Kasumi-1 (cell line): ENCODE data around the gene PLXNA4.

Experiments
- DNase-seq, 2 experiments: peaks; one replicate each; lab custom pipeline; 2025; lab: John Stamatoyannopoulos, UW

Gene PLXNA4

DNA sequence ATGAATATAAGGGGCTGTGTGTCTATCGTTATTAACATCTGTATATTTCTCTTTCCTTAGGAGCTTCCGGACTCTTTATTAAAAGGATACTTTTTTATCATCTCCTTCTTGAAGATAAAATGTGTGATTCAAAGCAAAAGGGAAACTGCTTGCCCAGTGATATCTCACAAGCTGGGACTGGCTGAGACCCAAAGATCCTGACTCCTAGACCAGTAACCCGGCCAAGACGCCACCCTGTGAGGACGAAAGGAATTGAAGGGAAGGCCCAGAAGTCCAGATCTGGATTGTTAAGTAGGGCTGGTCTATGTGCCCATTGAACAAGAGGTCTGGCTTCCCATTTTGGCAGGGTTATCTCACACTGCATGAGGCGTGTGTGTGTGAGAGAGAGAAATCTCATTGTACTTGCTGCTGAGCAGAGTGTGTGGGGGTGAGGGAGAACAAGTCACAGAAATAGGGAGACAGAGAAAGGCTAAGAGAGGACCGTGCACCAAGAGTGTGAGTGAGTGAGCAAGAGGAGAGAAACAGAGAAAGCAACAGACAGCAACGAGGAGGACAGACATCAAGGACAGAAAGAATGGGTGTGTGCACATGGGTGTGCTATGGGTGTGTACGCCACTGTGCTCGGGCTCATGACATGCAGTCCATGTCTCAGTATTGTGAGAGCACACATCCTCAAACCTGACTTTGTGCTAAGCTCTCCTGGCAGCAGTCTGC lies 75.4 kb downstream of the PLXNA4 start:
- no peak for DNase-seq

- DNase-seq = no peak
These were observed 76.8 kb downstream of the PLXNA4 start for GRCh38 chr7:132499487-132499886.

GRCh38 chr7:132499065-132499464 lies 77.2 kb downstream of the PLXNA4 start:
- DNase-seq = no peak

DNA sequence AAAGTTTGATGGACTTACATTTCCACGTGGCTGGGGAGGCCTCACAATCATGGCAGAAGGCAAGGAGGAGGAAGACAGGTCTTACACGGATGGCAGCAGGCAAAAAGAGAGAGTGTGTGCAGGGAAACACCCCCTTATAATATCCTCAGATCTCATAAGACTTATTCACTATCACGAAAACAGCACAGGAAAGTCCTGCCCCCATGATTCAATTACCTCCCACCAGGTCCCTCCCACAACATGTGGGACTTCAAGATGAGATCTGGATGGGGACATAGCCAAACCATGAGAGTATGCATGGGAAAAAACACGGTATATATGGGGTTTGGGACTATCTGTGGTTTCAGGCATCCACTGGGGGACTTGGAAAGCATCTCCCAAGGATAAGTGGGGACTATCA lies 78.0 kb downstream of the PLXNA4 start:
- no peak for DNase-seq

DNA sequence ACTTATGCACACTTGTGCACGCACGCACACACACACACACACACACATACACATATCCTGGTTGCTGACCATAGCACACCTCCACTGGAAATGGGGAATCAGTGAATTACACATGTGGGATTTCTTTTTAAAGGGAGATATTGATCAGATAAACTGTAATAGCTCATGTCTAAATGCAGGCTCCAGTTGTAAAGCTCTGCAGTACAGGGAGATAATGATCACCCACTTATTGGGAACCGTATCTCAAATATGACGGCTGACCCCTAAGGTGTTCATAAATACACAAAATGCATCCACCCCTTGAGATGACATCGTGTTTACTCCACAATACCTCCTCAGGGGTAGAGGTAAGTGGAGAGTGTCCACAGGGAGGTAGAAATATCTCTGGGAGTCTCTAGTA lies 79.2 kb downstream of the PLXNA4 start:
- DNase-seq = no peak

GRCh38 chr7:132495936-132496335 lies 80.3 kb downstream of the PLXNA4 start:
- peak; percentile 57 to 59 for DNase-seq

GRCh38 chr7:132494474-132494873 lies 81.8 kb downstream of the PLXNA4 start:
- no peak for DNase-seq

DNA sequence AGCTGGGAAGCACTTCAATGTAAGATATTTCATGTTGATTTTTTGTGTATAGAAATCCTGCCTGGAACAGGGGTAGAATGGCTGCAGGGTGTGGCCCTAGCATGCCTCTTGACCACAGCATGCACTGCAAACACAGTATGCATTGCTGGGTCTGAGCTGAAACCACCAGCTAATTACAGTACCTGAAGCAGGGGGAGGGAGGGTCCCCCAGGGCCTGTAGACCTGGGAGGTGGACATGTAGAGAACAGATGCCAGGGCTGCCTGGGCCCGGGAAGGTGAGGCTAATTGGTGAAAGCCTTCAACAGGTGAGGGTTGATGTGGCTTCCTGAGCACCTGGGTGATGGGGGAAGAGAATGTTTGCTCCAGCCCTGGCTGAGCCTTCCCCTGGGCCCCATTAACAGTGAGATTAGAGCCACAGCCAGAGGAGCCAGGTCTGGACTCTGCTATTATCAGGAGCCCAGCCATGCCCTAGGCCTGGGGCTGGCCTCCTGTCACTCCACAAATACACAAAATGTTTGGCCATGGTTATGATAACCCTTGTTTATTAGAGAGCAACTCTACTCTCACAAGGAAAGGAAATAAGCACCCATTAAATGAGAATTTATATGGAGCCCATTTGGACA lies 83.3 kb downstream of the PLXNA4 start:
- DNase-seq = no peak

- DNase-seq = no peak
These were observed 84.8 kb downstream of the PLXNA4 start for GRCh38 chr7:132491391-132491945.

DNA sequence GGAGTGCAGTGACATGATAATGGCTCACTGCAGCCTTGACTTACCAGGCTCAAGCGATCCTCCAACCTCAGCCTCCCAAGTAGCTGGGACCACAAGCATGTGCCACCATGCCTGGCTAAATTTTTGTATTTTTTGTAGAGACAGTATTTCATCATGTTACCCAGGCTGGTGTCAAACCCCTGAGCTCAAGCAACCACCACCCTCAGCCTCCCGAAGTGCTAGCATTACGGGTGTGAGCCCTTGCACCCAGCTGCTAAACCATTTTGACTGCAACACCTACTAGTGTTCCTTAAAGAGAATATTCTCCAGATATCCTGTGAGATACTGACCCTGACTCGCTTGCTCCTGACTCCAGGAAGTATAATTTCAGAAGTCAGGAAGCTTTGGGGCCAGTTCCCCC lies 85.8 kb downstream of the PLXNA4 start:
- DNase-seq = no peak

DNA sequence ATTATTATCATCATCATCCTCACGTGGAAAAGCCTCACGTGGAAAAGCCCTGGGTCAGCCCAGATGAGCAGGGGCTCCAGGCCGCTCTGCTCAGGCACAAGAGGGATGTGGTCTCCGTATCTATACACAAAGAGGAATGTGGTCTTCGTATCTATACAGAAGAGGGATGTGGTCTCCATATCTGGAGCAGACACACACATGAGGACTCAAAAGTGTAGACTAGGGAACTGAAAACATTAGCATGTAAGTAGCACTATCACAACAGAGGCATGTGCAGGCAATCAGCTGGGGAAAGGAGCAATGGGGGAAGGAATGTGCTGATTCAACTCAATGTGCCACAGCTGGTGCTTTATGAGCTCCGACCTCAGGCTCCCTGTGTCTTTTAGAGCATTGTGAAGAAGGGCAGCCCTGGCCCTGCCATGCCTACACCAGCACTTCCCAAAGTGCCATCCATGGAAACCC lies 86.5 kb downstream of the PLXNA4 start:
- DNase-seq = no peak

- DNase-seq = no peak
These were observed 87.5 kb downstream of the PLXNA4 start for GRCh38 chr7:132488634-132489302.

GRCh38 chr7:132486274-132486610 lies 90.0 kb downstream of the PLXNA4 start:
- DNase-seq = no peak

DNA sequence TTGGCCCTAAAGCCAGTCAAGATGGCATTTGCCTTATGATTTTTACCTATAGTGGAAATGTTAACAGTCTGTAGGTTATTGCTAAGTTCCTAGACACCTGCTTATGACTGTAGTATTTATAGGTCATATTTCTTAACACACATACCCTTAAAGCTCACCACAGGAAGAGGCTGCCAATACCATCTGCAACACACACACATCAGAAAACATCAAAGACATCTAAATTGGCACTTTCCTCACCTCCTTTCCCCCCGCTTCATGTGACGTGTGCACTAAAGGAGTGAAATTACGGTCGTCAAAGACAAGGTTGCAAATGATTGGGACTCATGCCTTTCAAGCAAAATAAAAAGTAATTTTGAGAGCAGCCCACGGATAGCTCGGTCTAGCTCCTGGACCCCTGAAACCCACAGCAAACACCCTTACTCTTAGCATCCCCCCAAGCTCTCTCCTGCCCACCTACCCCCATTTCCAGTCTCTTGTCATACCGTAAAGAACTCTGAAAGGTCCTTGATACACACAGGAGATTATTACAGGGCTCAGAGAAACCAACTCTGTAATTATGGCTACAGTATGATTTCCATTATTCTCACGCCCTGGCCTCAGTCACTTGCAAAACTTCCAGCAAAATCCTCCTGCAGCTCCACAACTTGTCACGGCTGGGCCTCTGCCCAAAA lies 90.5 kb downstream of the PLXNA4 start:
- no peak for DNase-seq

DNA sequence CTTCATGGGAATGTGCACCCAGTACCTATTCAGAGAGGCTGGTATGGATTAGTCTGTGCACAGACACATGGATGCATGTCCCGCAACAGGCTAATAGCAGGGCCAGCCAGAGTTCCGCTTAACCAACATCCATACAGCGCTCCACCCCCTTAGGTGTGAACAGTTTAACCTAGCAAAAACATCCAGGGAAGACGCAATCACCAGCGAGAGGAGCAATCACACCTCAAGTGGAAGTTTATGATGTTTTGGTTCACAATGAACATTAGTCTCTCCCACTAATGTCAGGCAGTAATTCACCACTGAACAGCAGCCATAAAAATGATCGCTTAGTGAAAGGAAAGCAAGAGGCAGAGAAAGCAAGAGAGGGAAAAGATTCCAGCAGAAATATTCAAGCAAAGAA lies 91.1 kb downstream of the PLXNA4 start:
- no peak for DNase-seq

DNA sequence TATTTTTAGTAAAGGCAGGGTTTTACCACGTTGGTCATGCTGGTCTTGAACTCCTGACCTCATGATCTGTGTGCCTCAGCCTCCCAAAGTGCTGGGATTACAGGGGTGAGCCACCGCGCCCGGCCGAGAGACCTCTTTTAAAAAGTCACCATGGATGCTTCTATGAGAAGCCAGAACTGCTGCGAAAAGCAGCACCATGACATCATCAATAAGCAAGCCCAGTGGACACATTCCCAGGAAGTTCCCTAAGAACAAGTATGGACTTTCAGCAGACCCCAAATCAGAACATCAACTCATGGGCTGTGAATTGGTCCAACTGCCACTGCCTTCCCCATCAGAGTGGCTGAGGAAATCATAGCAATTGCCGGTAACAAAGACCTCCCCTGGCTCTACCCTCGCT lies 93.4 kb downstream of the PLXNA4 start:
- DNase-seq = no peak

- no peak for DNase-seq
These were observed 95.7 kb downstream of the PLXNA4 start for GRCh38 chr7:132480534-132480933.

DNA sequence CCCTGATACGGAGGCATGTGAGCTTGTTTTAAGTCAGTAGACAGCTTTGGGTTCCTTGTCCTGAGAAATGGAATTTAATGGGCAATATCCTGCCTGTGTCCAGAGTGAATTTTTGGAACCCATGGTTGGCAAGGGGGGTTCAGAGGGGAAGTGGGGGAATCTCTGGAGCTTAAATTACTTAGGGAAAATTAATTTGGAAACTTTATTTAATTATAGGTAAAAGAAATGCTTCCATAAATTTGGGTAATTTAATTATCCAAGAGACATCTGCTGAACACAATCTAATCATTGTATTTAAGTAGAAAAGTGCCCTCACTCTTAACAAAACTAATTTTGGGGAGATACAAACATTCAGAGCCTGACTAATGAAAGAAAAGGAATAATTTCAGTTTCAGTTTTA lies 99.7 kb downstream of the PLXNA4 start:
- DNase-seq = no peak

DNA sequence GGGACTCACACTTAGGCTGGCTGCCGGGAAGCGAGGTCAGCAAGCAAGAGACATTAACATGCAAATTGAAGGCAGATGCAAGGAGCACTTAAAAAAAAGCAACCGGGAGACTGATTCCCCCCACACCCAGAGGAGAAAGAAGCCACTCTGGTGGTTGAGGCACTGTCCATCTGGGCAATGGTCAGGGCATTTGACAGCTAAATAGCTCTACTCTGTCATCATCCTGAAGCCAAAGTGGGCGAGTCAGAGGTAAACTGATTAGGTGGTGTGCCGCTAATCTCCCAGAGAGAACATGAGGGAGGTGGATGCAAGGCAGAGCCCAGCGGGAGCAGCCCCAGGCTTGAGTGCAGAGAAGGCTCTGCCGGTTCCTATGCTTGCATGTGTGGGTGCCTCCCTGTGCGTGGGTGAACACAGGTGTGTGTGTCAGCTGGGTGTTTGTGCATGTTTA lies 100.6 kb downstream of the PLXNA4 start:
- no peak for DNase-seq

DNA sequence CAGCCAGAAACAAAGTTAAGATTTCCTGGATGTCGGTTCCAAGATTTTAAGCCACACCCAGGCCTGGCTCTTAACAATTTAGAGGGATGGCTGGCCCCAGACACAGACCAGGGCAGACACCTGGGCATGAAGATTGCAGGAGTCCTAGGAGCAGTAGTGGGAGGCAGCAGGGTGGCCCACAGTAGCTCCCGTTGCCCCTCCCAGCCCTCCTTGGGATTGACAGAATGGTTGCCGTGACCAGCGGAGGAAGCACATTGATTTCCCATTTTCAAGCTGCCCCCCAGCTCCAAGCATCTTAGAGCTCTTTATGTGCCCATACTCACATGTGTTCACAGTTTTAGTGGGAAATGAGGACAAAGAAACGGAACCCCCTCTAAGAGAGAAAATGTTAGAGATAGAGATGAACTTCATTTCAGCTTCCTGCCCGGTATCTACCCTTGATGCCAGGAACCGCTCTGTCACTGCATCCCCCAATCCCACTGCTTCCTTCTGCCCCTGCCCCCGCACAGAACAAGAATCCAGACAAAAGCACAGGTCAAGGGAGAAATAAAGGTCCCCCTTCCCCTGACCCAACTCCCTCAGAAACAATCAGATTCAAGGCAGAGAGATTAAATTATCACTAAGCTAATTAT lies 101.1 kb downstream of the PLXNA4 start:
- DNase-seq = no peak

DNA sequence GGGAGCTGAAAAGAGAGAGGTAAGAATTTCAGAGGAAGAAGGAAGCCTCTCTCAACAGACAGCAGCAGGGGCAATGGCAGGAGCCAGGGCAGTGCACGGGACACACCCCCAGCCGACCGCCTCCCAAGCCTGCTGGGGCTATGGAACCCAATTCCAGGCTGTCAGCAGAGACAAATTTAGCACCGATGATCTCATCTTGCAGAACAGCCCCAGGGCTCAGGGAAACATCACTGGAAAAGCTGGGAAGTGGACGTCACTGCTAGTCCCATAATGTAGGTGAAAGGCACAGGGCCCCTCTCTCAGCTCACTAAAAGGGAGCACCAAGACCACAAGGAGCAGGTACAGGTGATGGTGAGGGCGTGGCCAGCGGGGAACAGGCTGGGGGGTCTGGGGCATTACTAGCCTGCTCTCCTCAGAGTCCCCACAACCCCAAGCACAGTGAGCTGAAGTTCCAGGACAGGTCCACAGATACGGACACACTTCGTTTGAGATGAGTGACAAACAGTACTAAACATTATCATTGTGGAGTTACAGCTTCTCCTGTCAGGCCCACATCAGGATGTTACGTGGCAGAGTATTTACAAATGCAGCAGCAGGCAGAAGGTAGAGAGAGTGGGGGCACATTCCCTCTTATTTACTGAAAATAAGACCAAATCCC lies 103.7 kb downstream of the PLXNA4 start:
- DNase-seq = no peak
